DLD1 (cell line): Measurements from ENCODE around the gene MBLAC1.

Source experiments
- in situ Hi-C: cut with HindIII; loops from 2 replicates; pipeline ENCODE4 v1.10.0; 2017; ENCODE audit warnings: low sequenced_read_pairs

Gene MBLAC1

DNA sequence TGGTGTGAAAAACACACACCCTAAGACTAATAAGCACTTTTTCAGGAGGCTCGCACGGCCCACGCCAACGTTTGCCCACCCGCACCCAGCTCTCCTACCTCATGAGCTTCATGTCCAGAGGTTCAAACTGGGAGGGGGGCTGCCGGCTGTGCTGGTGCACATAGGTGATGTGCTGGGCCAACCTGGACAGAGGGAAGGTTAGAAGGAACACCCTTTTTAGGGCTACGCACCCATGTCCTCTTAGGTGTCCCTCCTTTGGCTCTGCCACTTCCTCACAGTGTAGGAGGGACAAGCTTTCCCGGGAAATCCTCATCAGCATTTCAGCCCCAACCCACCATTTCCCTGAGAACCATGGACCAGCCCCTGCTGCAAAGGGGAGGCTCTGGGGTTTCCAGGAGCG, 31.5 kb upstream of the MBLAC1 start:
- in situ Hi-C loops: no loop called here

GRCh38 chr7:100095704-100096103, 31.1 kb upstream of the MBLAC1 start:
- in situ Hi-C loops: no loop called here

- in situ Hi-C loops: no loop called here
These were observed 27.9 kb upstream of the MBLAC1 start for GRCh38 chr7:100098913-100099312.

- in situ Hi-C loops: no loop called here
These were observed 27.3 kb upstream of the MBLAC1 start for GRCh38 chr7:100099452-100099851.

GRCh38 chr7:100100420-100101015, 26.2 kb upstream of the MBLAC1 start:
- in situ Hi-C loops: no loop called here

GRCh38 chr7:100101016-100101862, 25.5 kb upstream of the MBLAC1 start, which contains the start of the genes AP4M1 and MCM7:
AP4M1 (plus strand) TSS chr7:100101643; CDS start chr7:100101715, 72 bp downstream.
MCM7 (minus strand) TSS chr7:100101397; CDS start chr7:100101294, 103 bp downstream.
- in situ Hi-C loops: no loop called here

- in situ Hi-C loops: no loop called here
These were observed 23.6 kb upstream of the MBLAC1 start for GRCh38 chr7:100102950-100103840.

GRCh38 chr7:100105534-100105933, 21.2 kb upstream of the MBLAC1 start:
- in situ Hi-C loops: no loop called here

DNA sequence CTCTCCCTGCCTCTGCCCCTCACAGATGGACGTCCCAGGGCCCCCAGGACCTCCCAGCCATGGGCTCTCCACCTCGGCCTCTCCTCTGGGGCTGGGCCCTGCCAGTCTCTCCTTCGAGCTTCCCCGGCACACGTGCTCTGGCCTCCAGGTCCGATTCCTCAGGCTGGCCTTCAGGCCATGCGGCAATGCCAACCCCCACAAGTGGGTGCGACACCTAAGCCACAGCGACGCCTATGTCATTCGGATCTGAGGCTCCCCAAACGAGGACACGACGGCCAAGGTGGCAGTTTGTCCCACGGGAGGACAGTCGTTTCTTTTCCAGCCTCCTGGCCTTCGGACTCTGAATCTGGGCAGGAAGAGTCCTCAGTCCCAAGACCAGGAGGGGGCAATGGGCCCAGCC, 20.1 kb upstream of the MBLAC1 start:
- in situ Hi-C loops: no loop called here

- in situ Hi-C loops: no loop called here
These were observed 19.5 kb upstream of the MBLAC1 start for GRCh38 chr7:100107125-100107737.

- in situ Hi-C loops: no loop called here
These were observed 18.9 kb upstream of the MBLAC1 start for GRCh38 chr7:100107890-100108289.

DNA sequence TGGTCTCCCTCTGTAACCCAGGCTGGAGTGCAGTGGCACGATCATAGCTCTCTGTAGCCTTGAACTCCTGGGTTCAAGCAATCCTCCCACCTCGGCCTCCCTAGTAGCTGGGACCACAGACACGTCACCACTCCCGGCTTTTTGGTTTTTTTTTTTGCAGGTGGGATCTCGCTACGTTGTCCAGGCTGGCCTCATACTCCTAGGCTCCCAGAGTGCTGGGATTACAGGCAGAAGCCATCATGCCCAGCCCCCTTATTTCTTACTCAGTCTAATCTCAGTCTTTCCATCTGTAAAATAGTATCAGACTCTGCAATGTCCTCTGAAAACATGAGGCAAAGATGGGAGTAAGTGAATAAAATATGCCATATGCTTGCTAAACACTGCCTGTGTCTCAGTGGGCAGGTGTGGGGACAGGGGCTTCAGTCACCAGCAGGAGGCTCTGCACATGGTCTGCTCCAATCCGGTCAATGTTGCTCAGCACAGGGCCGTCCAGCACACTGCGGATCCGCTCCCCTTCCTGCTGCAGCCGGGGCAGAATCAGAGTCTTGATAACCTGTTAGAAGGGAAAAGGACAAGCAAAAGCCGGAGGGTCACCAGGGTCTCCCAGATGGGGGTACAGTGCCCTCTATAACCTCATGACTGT, 17.1 kb upstream of the MBLAC1 start:
- in situ Hi-C loops: no loop called here

DNA sequence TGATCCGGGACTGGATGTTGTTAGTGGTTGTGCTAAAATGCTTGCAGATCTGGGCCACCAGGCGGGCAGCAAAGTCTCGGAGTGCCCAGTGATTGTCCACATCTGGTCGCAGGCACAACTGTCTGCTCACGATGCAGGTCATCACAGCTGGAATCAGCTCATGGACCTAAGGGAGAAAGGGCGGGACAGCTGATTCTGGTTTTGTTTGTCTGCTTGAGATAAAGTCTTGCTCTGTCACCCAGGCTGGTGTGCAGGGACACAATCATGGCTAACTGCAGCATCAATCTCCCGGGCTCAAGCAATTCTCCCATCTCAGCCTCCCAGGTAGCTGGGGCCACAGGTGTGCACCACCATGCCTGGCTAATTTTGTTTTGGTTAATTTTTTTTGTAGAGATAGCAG, 15.6 kb upstream of the MBLAC1 start:
- in situ Hi-C loops: no loop called here

DNA sequence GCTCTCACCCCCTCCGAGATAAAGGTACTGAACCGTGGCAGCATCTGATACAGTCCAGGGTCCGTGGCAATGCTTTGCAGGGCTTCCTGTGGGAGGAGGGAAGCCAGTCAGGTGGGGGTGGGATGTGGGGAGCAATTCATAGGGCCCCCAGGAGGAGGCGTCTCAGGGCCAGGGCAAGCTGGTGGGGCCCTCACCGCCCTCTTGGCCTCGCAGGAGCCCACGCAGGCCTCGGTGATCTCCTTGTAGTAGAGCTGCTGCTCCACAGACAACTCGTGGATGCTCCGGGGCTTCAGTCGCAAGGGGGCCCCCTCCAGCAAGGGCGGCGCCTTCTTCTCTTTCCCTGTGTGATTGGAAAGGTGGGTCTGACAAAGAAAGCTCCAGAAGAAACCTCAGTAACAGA, 14.9 kb upstream of the MBLAC1 start:
- in situ Hi-C loops: no loop called here

DNA sequence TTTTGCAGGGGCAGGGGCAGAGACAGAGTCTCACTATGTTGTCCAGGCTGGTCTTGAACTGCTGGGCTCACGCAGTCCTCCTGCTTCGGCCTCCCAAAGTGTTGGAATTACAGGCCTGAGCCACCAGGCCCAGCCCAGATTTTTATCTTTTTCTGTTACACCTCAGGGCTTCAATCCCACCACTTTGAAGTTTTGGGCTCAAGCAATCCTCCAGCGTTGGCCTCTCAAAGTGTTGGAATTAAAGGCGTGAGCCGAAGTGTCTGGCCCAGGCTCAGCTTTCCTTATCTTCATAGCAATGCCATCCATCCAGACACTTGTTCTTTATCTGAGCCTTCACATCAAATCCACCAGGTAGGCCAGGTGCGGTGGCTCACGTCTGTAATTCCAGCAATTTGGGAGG, 11.7 kb upstream of the MBLAC1 start:
- in situ Hi-C loops: no loop called here

GRCh38 chr7:100118388-100119071, 8.2 kb upstream of the MBLAC1 start:
- in situ Hi-C loops: no loop called here

DNA sequence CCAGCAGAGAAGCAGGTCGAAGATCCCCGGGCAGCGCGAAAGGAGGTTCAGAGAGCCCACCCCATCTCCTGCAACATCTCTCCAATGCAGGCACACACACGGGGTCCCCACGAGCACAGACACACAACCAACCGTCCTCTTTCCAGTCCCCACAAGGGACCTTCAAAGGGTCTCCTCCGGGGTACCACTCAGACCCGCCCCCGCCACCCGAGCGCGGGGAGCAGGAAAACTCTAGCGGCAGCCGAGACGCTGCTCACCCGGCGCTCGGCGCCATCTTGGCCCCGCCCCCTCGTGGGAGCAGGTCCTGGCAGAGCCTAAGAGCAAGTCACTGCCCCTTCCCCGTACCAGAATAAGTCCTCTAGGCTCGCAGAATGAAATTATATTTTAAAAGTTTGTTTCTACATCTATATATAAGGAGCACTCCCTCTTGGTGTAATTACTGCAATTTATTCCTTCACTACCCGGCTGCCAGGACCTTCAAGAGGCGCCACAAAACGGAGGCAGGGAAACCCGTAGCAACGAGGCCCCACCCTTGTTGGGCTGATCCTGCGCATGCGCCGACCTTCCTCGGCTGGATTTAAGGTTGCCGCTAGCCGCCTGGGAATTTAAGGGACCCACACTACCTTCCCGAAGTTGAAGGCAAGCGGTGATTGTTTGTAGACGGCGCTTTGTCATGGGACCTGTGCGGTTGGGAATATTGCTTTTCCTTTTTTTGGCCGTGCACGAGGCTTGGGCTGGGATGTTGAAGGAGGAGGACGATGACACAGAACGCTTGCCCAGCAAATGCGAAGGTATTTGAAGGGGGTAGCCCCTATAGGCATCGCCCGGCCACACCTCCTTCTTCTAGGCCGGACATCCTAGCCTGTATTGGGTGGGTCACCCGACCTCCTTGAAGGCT, 7.4 kb upstream of the MBLAC1 start, which contains the start of the genes CNPY4 and TAF6:
CNPY4 (plus strand) TSS at position 563 of the 898 bp plus-strand sequence; CDS start at position 674, 111 bp downstream.
TAF6 (minus strand) TSS at position 287 of the 898 bp plus-strand sequence. CDS start 5,149 bp downstream, outside the sequence.
- in situ Hi-C loops: no loop called here

- in situ Hi-C loops: no loop called here
These were observed 6.6 kb upstream of the MBLAC1 start for GRCh38 chr7:100119970-100120732.
